ENCODE results near the gene KDM4C. TPM values are rescaled to one million over a fixed set of nuclear protein-coding genes. Genes with fewer than 3 reads are reported as not detected.

Gene KDM4C
- total RNA-seq, 2 donors from 2014 or later = 12.8 to 31.5 TPM

DNA sequence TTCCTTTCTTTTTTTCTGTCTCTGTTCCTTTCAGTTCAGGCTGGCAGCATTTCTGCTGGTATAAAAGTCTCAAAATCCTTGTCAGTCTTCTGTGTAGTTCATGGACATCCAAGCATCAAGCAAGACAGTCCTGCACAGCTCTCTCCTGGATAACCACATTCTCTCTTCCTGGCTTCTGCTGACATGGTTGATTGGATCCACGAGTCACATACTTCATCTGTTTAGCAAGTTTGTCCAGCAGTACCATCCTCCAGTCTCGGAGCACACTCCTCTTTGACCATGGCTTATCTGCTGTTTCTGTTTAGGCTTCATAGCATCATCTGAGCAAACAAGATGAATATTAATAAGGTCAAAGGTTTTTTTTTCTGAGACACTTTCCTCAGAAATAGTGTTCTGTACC lies 220.8 kb downstream of the KDM4C start:
- no peaks in the 10 kb centered on the region for H3K36me3 Mint-ChIP-seq (ENCODE audit: low read depth)
- TF ChIP-seq, protein P1, sequence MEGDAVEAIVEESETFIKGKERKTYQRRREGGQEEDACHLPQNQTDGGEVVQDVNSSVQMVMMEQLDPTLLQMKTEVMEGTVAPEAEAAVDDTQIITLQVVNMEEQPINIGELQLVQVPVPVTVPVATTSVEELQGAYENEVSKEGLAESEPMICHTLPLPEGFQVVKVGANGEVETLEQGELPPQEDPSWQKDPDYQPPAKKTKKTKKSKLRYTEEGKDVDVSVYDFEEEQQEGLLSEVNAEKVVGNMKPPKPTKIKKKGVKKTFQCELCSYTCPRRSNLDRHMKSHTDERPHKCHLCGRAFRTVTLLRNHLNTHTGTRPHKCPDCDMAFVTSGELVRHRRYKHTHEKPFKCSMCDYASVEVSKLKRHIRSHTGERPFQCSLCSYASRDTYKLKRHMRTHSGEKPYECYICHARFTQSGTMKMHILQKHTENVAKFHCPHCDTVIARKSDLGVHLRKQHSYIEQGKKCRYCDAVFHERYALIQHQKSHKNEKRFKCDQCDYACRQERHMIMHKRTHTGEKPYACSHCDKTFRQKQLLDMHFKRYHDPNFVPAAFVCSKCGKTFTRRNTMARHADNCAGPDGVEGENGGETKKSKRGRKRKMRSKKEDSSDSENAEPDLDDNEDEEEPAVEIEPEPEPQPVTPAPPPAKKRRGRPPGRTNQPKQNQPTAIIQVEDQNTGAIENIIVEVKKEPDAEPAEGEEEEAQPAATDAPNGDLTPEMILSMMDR (conservative IDR thresholded peaks at IDR 0.05) = no peak
- Histone ChIP-seq H3K27me3 (ENCODE audit: control insufficient read depth, insufficient read depth, low read length, poor library complexity, severe bottlenecking) (no peaks in the 10 kb centered on the region), H3K4me1 (ENCODE audit: control insufficient read depth, insufficient read depth, low read length) (no peaks in the 10 kb centered on the region), H3K9me3 (ENCODE audit: control insufficient read depth, low read length) (no peaks in the 10 kb centered on the region), H3K9ac (ENCODE audit: extremely low read depth, low read length, poor library complexity, severe bottlenecking) (no peak overlapping the region), H3K27ac (ENCODE audit: low read depth, low read length) (no peak overlapping the region), H3K4me3 (ENCODE audit: low read length) (no peak overlapping the region), H3K36me3 (ENCODE audit: control insufficient read depth, insufficient read depth, low read length) (peaks cover 6% of the 10 kb centered on the region)
- no peaks in the 10 kb centered on the region for H3K9me3 Mint-ChIP-seq
- no peak overlapping the region for H3K27ac Mint-ChIP-seq
- no peak for DNase-seq
- no peaks in the 10 kb centered on the region for H3K27me3 Mint-ChIP-seq (ENCODE audit: insufficient read depth)
- no peaks in the 10 kb centered on the region for H3K4me1 Mint-ChIP-seq
- H3K4me3 Mint-ChIP-seq = no peak overlapping the region
- WGBS, 2 experiments (ENCODE audit: insufficient coverage in 1 of 2, insufficient read length in 1 of 2) = 87 to 100% methylated on average over 2 of the region's 2 CpGs

GRCh38 chr9:6984941-6985578 lies 227.3 kb downstream of the KDM4C start:
- peaks cover 3% of the 10 kb centered on the region for H3K4me1 Mint-ChIP-seq

DNA sequence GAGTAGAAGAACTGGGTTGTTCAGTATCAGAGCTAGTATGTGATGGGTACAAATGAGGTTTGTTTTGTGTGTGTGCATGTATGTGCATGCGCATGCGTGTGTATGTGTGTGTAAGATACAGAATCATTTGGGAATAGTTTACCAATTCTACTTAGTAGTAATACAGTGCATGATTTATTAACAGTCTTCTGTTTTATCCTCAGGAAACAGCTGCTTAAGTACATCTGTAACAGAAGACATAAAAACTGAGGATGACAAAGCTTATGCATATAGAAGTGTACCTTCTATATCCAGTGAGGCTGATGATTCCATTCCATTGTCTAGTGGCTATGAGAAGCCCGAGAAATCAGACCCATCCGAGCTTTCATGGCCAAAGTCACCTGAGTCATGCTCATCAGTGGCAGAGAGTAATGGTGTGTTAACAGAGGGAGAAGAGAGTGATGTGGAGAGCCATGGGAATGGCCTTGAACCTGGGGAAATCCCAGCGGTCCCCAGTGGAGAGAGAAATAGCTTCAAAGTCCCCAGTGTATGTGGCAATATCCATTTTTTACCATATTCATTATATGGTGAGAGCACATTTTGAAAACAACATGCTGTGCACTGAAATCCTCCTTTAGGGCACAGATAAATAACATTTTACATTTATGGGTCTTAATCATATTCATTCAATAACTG lies 228.5 kb downstream of the KDM4C start:
- Histone ChIP-seq H3K27me3 (ENCODE audit: control insufficient read depth, insufficient read depth, low read length, poor library complexity, severe bottlenecking) (no peaks in the 10 kb centered on the region), H3K36me3 (ENCODE audit: control insufficient read depth, insufficient read depth, low read length) (peaks cover 55% of the 10 kb centered on the region), H3K4me1 (ENCODE audit: control insufficient read depth, insufficient read depth, low read length) (no peaks in the 10 kb centered on the region), H3K27ac (ENCODE audit: low read depth, low read length) (no peak overlapping the region), H3K9ac (ENCODE audit: extremely low read depth, low read length, poor library complexity, severe bottlenecking) (no peak overlapping the region), H3K4me3 (ENCODE audit: low read length) (no peak overlapping the region), H3K9me3 (ENCODE audit: control insufficient read depth, low read length) (no peaks in the 10 kb centered on the region)
- TF ChIP-seq, protein P1 (conservative IDR thresholded peaks at IDR 0.05) = no peak
- 83 to 100% methylated on average over 1 to 5 of the region's 5 CpGs for WGBS, 2 experiments (ENCODE audit: insufficient coverage in 1 of 2, insufficient read length in 1 of 2)
- Mint-ChIP-seq H3K27me3 (ENCODE audit: insufficient read depth) (no peaks in the 10 kb centered on the region), H3K4me1 (peaks cover 3% of the 10 kb centered on the region), H3K36me3 (ENCODE audit: low read depth) (peaks cover 30% of the 10 kb centered on the region), H3K4me3 (no peak overlapping the region), H3K27ac (no peak overlapping the region), H3K9me3 (no peaks in the 10 kb centered on the region)
- DNase-seq = no peak

More at GRCh38 chr9:6984941-6985578, 227.3 kb downstream of the KDM4C start:
- Histone ChIP-seq H3K4me1 (ENCODE audit: control insufficient read depth, insufficient read depth, low read length) (no peaks in the 10 kb centered on the region), H3K27me3 (ENCODE audit: control insufficient read depth, insufficient read depth, low read length, poor library complexity, severe bottlenecking) (no peaks in the 10 kb centered on the region), H3K9me3 (ENCODE audit: control insufficient read depth, low read length) (no peaks in the 10 kb centered on the region), H3K36me3 (ENCODE audit: control insufficient read depth, insufficient read depth, low read length) (peaks cover 45% of the 10 kb centered on the region), H3K27ac (ENCODE audit: low read depth, low read length) (no peak overlapping the region), H3K9ac (ENCODE audit: extremely low read depth, low read length, poor library complexity, severe bottlenecking) (no peak overlapping the region), H3K4me3 (ENCODE audit: low read length) (no peak overlapping the region)
- no peak overlapping the region for H3K4me3 Mint-ChIP-seq
- WGBS, 2 experiments (ENCODE audit: insufficient coverage in 1 of 2, insufficient read length in 1 of 2) = 63% methylated on average over 3 of the region's 3 CpGs; no CpG with 5 or more reads in 1 of the 2 experiments
- no peaks in the 10 kb centered on the region for H3K9me3 Mint-ChIP-seq
- H3K27ac Mint-ChIP-seq = peak overlapping the region; percentile 31
- peaks cover 22% of the 10 kb centered on the region for H3K36me3 Mint-ChIP-seq (ENCODE audit: low read depth)
- TF ChIP-seq, protein P1 (conservative IDR thresholded peaks at IDR 0.05) = no peak
- no peaks in the 10 kb centered on the region for H3K27me3 Mint-ChIP-seq (ENCODE audit: insufficient read depth)
- DNase-seq = peak; percentile 78

Data from endodermal cell (in vitro differentiated cells).